Natural killer cell (primary cell): ENCODE results near the gene SH3PXD2B. TPM values are rescaled to one million over a fixed set of nuclear protein-coding genes. Genes with fewer than 3 reads are reported as not detected.
A peak's percentile ranks its signal among the peaks of the same experiment; 100 is the strongest.

Experiments
- ATAC-seq, 3 donors: fragments of 150-1000 bp in 2 of 3; fragments of 200-7000 bp in 1 of 3; cut with Tn5 transposase; 1 replicate in 1 of 3; 2 replicates in 2 of 3; pipeline ENCODE4 v1.10.0; 2021; ENCODE audit warnings: mild to moderate bottlenecking in 2 of 3, moderate library complexity in 2 of 3
- DNase-seq, 2 donors: peaks; one replicate each; pipeline versions ENCODE4 v3.0.0 to v3.0.0-alpha.2; 2013 to 2021; ENCODE audit warnings: mixed read lengths in 1 of 2
- H3K27ac ChIP-seq: one replicate; pipeline ENCODE4 v1.5.1; 2013; ENCODE audit warnings: mild to moderate bottlenecking, low read length
- H3K27me3 ChIP-seq: one replicate; pipeline ENCODE4 v1.6.1; 2013; ENCODE audit warnings: low read length; ENCODE audit not compliant: control insufficient read depth, insufficient read depth
- H3K36me3 ChIP-seq: one replicate; pipeline ENCODE4 v1.6.1; 2013; ENCODE audit warnings: low read length; ENCODE audit not compliant: control insufficient read depth, insufficient read depth
- H3K4me1 ChIP-seq: one replicate; pipeline ENCODE4 v1.6.1; 2013; ENCODE audit warnings: low read length; ENCODE audit not compliant: control insufficient read depth, insufficient read depth
- H3K4me3 ChIP-seq: one replicate; pipeline ENCODE4 v1.5.1; 2013; ENCODE audit warnings: low read length
- H3K9me3 ChIP-seq: one replicate; pipeline ENCODE4 v1.6.1; 2013; ENCODE audit warnings: low read length; ENCODE audit not compliant: control insufficient read depth, insufficient read depth
- H3K27ac Mint-ChIP-seq, 2 donors: one replicate each; pipeline ENCODE4 v1.8.0; 2022; ENCODE audit warnings: mild to moderate bottlenecking in 2 of 2, mixed read lengths in 2 of 2, moderate library complexity in 1 of 2
- H3K27me3 Mint-ChIP-seq, 2 donors: one replicate each; pipeline ENCODE4 v1.8.0; 2022; ENCODE audit warnings: low read depth in 2 of 2, mixed read lengths in 2 of 2
- H3K36me3 Mint-ChIP-seq: one replicate; pipeline ENCODE4 v1.8.0; 2022; ENCODE audit warnings: mixed read lengths
- H3K4me1 Mint-ChIP-seq, 2 donors: one replicate each; pipeline ENCODE4 v1.8.0; 2022; ENCODE audit warnings: mixed read lengths in 2 of 2
- H3K4me3 Mint-ChIP-seq: one replicate; pipeline ENCODE4 v1.8.0; 2022; ENCODE audit warnings: mild to moderate bottlenecking, moderate library complexity, mixed read lengths
- H3K9me3 Mint-ChIP-seq, 2 donors: one replicate each; pipeline ENCODE4 v1.8.0; 2022; ENCODE audit warnings: mixed read lengths in 2 of 2
- WGBS: methylation state at CpG from one replicate; pipeline ENCODE4 v1.1.7; 2013; ENCODE audit warnings: missing lambda C conversion rate; ENCODE audit not compliant: insufficient coverage; 5-methylcytosine and 5-hydroxymethylcytosine counted together
- intact Hi-C: fragments of 100-400 bp; cut with micrococcal nuclease; formaldehyde crosslinking; loops from one replicate; pipeline ENCODE4 v1.14.2; 2022
- total RNA-seq, 4 donors: library from RNA; stranded (reverse); fragments of 120-200 nt in 1 of 4; gene quantifications; one replicate each; pipeline versions ENCODE4 v1.2.3 to v1.2.4, GENCODE V29; 2013 to 2022
- TF ChIP-seq, protein P1 (sequence below): fragments of 200-600 bp; IDR thresholded peaks from one replicate; pipeline ENCODE4 v1.8.0; 2022; ENCODE audit warnings: antibody characterized with exemption

The SH3PXD2B gene
- total RNA-seq, 3 donors from 2014 or later (not counting 1 experiment from before 2014, with no cell fraction given): 0.25 to 0.35 TPM; not detected in 1

GRCh38 chr5:172501708-172502320 lies 47.5 kb upstream of the SH3PXD2B start:
- Histone ChIP-seq H3K27ac (no peak overlapping the region), H3K9me3 (no peaks in the 10 kb centered on the region), H3K36me3 (no peaks in the 10 kb centered on the region), H3K4me3 (no peak overlapping the region), H3K4me1 (peaks cover 4% of the 10 kb centered on the region), H3K27me3 (peaks cover 1% of the 10 kb centered on the region)
- H3K27ac Mint-ChIP-seq: no peak overlapping the region
- H3K4me1 Mint-ChIP-seq: peaks cover 6 to 7% of the 10 kb centered on the region in 2 donors
- no peaks in the 10 kb centered on the region for H3K9me3 Mint-ChIP-seq
- 85% methylated on average over 7 of the region's 7 CpGs for WGBS
- peaks cover 17 to 25% of the 10 kb centered on the region in 2 donors for H3K27me3 Mint-ChIP-seq
- ATAC-seq (no peak), DNase-seq (no peak)
- intact Hi-C loops: no loop called here
- H3K36me3 Mint-ChIP-seq: no peaks in the 10 kb centered on the region
- TF ChIP-seq, protein P1, sequence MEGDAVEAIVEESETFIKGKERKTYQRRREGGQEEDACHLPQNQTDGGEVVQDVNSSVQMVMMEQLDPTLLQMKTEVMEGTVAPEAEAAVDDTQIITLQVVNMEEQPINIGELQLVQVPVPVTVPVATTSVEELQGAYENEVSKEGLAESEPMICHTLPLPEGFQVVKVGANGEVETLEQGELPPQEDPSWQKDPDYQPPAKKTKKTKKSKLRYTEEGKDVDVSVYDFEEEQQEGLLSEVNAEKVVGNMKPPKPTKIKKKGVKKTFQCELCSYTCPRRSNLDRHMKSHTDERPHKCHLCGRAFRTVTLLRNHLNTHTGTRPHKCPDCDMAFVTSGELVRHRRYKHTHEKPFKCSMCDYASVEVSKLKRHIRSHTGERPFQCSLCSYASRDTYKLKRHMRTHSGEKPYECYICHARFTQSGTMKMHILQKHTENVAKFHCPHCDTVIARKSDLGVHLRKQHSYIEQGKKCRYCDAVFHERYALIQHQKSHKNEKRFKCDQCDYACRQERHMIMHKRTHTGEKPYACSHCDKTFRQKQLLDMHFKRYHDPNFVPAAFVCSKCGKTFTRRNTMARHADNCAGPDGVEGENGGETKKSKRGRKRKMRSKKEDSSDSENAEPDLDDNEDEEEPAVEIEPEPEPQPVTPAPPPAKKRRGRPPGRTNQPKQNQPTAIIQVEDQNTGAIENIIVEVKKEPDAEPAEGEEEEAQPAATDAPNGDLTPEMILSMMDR: no peak
- H3K4me3 Mint-ChIP-seq: no peak overlapping the region

DNA sequence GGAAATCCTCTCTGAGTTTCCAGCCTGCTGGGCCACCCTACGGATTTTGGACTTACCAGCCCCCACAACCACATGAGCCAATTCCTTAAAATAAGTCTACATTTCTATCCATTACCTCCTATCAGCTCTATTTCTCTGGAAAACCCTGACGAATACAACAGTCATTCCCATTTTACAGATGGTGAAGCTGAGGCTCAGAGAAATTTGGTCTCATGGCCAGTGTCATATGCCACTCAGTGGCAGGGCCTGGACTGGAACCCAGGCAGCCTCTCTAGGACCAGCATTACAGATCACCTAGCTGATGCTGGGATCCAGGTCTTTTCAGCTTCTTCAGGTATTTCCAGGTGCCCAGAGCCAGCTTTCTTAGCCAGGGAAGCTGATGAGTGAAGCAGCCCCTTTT lies 45.0 kb upstream of the SH3PXD2B start:
- Mint-ChIP-seq H3K36me3 (no peaks in the 10 kb centered on the region), H3K27me3 (peaks cover 25 to 33% of the 10 kb centered on the region in 2 donors), H3K4me3 (no peak overlapping the region), H3K9me3 (no peaks in the 10 kb centered on the region), H3K27ac (no peak overlapping the region), H3K4me1 (peaks cover 6 to 7% of the 10 kb centered on the region in 2 donors)
- ATAC-seq (no peak), DNase-seq (no peak)
- peaks cover 4% of the 10 kb centered on the region for H3K4me1 ChIP-seq
- intact Hi-C loops: no loop called here
- H3K4me3 ChIP-seq: no peak overlapping the region
- no peak overlapping the region for H3K27ac ChIP-seq
- WGBS: 71% methylated on average over 2 of the region's 2 CpGs
- no peaks in the 10 kb centered on the region for H3K36me3 ChIP-seq
- no peaks in the 10 kb centered on the region for H3K9me3 ChIP-seq
- H3K27me3 ChIP-seq: peaks cover 3% of the 10 kb centered on the region
- TF ChIP-seq, protein P1: no peak

DNA sequence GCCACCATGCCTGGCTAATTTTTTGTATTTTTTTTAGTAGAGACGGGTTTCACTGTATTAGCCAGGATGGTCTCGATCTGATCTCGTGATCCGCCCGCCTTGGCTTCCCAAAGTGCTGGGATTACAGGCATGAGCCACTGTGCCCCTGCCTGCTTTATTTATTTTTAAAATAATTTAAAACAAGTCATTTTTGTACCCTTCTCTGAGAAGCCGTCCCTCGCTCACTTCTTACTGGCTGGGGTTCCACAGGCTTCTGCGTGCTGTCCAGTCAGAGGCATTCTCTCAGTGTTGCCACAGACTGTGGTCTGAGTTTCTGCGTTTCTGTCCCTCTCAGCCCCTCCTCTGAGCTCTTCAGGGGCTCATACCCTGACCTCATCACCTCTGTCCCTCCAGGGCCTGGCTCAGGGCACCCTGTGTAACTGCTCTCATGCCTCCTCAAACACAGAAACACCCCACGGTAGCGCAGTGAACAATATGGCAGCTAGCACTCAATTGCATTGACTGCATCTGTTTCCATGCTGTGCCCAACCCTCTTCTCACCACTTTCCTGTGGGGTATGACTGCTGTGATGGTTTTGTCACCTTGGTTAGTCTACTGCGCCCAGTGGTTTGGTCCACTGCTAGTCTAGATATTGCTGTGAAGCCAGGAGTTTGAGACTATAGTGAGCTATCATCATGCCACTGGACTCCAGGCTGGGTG lies 44.3 kb upstream of the SH3PXD2B start:
- Histone ChIP-seq H3K27me3 (peaks cover 3% of the 10 kb centered on the region), H3K4me1 (peaks cover 4% of the 10 kb centered on the region), H3K27ac (no peak overlapping the region), H3K36me3 (no peaks in the 10 kb centered on the region), H3K9me3 (no peaks in the 10 kb centered on the region), H3K4me3 (no peak overlapping the region)
- intact Hi-C loops: no loop called here
- ATAC-seq (peak in 1 of 3 donors; percentile 67), DNase-seq (no peak)
- H3K36me3 Mint-ChIP-seq: no peaks in the 10 kb centered on the region
- H3K27me3 Mint-ChIP-seq: peaks cover 32 to 40% of the 10 kb centered on the region in 2 donors
- H3K4me3 Mint-ChIP-seq: no peak overlapping the region
- peaks cover 6 to 7% of the 10 kb centered on the region in 2 donors for H3K4me1 Mint-ChIP-seq
- no peak overlapping the region for H3K27ac Mint-ChIP-seq
- TF ChIP-seq, protein P1: no peak
- H3K9me3 Mint-ChIP-seq: no peaks in the 10 kb centered on the region
- WGBS: 81% methylated on average over 12 of the region's 12 CpGs
